ENCODE results near the gene AMPD3.

GRCh38 chr11:10476342-10476741, 21.3 kb downstream of the AMPD3 start:
- TF ChIP-seq CTCF (IDR thresholded peaks at IDR 0.05; ENCODE audit: low read depth, low read length) = no peak
- no peak for TF ChIP-seq EZH2phosphoT487 (IDR thresholded peaks at IDR 0.05; ENCODE audit: low read depth)
